Karpas-422 (cell line): ENCODE measurements around the gene FAM181A. TPM values are rescaled to one million over a fixed set of nuclear protein-coding genes. Genes with fewer than 3 reads are reported as not detected.

Source experiments
- DNase-seq: peaks from one replicate; pipeline ENCODE4 v3.0.0-alpha.2; 2015
- H2AFZ ChIP-seq: fragments of 200-600 bp; sonication (generic); 2 replicates; pipeline ENCODE4 v1.6.1; 2014; ENCODE audit warnings: antibody characterized with exemption, low read length, mixed read lengths
- H3K27ac ChIP-seq: fragments of 200-600 bp; sonication (generic); 2 replicates; pipeline ENCODE4 v1.5.1; 2014; ENCODE audit warnings: mild to moderate bottlenecking, low read length, moderate library complexity
- H3K27me3 ChIP-seq: fragments of 200-600 bp; sonication (generic); 2 replicates; pipeline ENCODE4 v1.6.1; 2014; ENCODE audit warnings: low read length, mixed read lengths
- H3K36me3 ChIP-seq: fragments of 200-600 bp; sonication (generic); 2 replicates; pipeline ENCODE4 v1.6.1; 2014; ENCODE audit warnings: low read length, mixed read lengths; ENCODE audit not compliant: insufficient read depth
- H3K4me1 ChIP-seq: fragments of 200-600 bp; sonication (generic); 2 replicates; pipeline ENCODE4 v1.6.1; 2014; ENCODE audit warnings: mild to moderate bottlenecking, low read length, mixed read lengths
- H3K4me2 ChIP-seq: fragments of 200-600 bp; sonication (generic); 2 replicates; pipeline ENCODE4 v1.6.1; 2014; ENCODE audit warnings: low read length, low read depth, mild to moderate bottlenecking; ENCODE audit not compliant: poor library complexity, severe bottlenecking
- H3K4me3 ChIP-seq: fragments of 200-600 bp; sonication (generic); 2 replicates; pipeline ENCODE4 v1.5.1; 2014; ENCODE audit warnings: mild to moderate bottlenecking, antibody characterized with exemption, low read length, mixed read lengths
- H3K79me2 ChIP-seq: fragments of 200-600 bp; sonication (generic); 2 replicates; pipeline ENCODE4 v1.6.1; 2014; ENCODE audit warnings: mild to moderate bottlenecking, low read length, mixed read lengths
- H3K9ac ChIP-seq: fragments of 200-600 bp; sonication (generic); 2 replicates; pipeline ENCODE4 v1.6.0; 2014; ENCODE audit warnings: low read length
- H3K9me2 ChIP-seq: fragments of 200-600 bp; sonication (generic), shearing (Covaris generic); replicated peaks from 2 replicates; pipeline ENCODE4 v1.6.0; 2014; ENCODE audit warnings: mild to moderate bottlenecking, low read length, moderate library complexity; ENCODE audit not compliant: insufficient read depth
- H3K9me3 ChIP-seq: fragments of 300-700, 200-600 bp; sonication (generic); 2 replicates; pipeline ENCODE4 v1.6.1; 2014; ENCODE audit warnings: low read length, mixed read lengths
- H4K20me1 ChIP-seq: fragments of 200-600 bp; sonication (generic); 2 replicates; pipeline ENCODE4 v1.6.1; 2014; ENCODE audit warnings: mild to moderate bottlenecking, antibody characterized with exemption, low read length, low read depth; ENCODE audit not compliant: insufficient read depth
- total RNA-seq: library from RNA; depleted of rRNA; stranded (reverse); fragments of >200 nt; shearing (Covaris generic); gene quantifications from 2 replicates; pipeline ENCODE4 v1.2.3, GENCODE V29; 2014; ENCODE audit warnings: low replicate concordance

The FAM181A gene
- total RNA-seq, 1 experiment from 2014 or later, result not detected

DNA sequence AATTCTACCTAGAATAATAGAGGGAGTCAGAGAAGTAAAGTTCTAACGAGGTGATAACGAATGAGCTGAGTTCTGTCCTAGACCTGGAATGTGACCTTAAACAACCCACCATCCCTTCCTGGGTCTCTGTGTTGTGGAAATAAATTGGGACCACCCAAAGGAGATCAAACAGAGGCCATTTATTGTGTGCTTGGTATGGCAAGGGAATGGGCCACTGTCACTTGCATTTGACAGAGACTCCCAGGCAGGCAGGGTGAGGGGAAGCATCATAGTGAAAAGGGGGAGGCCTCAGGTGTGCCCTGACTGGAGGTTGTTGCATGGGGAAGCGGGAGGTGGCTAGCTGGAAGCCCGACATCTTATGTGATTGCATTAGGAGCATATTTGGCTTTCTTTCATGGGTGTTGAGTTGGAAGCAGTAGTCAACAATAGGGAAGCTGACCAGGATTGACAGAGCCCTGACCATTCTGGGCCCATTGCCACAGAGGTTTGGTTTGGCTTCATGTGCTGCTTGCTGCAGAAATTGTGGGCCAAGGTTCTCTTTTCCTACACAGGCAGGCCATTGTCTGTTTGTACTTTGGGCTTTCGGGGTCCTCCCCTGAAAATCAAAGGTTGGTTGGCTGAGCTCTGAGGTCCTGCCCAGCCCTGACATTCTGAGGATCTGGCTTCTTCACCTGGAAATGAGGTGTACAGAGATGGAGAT lies 17.6 kb upstream of the FAM181A start:
- Histone ChIP-seq H3K27ac (no peak overlapping the region), H3K27me3 (no peaks in the 10 kb centered on the region), H3K79me2 (no peaks in the 10 kb centered on the region), H2AFZ (no peak overlapping the region), H3K4me2 (no peak overlapping the region), H4K20me1 (no peaks in the 10 kb centered on the region), H3K9me2 (no peaks in the 10 kb centered on the region), H3K9ac (no peak overlapping the region), H3K4me3 (no peak overlapping the region), H3K36me3 (no peaks in the 10 kb centered on the region), H3K9me3 (no peaks in the 10 kb centered on the region), H3K4me1 (no peaks in the 10 kb centered on the region)
- DNase-seq, result no peak

DNA sequence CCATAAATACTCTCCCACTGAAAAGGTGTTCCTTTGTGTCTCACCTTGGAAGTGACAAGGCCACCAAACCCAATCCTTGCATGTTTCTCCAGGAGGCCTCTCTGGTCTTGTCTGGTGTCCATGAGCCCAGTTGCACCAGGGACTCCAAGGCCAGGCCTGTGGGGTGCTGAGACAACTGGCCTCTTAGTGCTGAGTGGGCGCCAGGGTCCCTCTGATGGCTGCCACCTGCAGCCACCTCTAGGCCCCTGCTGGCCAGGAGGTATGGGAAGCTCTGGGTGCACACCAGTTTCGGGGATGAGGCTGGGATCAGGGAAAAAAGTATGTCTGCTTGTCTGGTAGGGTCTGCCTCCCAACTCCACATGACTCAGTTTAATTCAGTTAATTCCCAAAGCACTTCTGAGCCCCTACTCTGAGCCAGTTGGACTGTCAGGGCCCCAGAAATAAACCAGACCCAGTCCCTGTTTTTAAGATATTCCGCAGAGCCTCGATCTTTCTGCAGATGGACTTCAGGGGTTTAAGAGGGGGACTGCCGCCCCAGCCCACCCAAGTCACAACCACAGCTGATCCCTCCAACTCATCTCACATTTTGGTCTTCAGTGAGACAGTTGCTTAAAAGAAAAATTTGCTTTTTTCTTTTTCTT lies 15.0 kb upstream of the FAM181A start:
- DNase-seq, result no peak
- Histone ChIP-seq H3K4me2 (no peak overlapping the region), H3K9ac (no peak overlapping the region), H3K4me1 (peaks cover 4% of the 10 kb centered on the region; the same call in 1 of the 2 replicates), H3K79me2 (no peaks in the 10 kb centered on the region), H3K36me3 (no peaks in the 10 kb centered on the region), H4K20me1 (no peaks in the 10 kb centered on the region), H2AFZ (no peak overlapping the region), H3K27ac (no peak overlapping the region), H3K9me2 (no peaks in the 10 kb centered on the region), H3K4me3 (no peak overlapping the region), H3K27me3 (0 out of 2 replicates have a peak, but pooled peaks cover 4% of the 10 kb centered on the region), H3K9me3 (no peaks in the 10 kb centered on the region)

DNA sequence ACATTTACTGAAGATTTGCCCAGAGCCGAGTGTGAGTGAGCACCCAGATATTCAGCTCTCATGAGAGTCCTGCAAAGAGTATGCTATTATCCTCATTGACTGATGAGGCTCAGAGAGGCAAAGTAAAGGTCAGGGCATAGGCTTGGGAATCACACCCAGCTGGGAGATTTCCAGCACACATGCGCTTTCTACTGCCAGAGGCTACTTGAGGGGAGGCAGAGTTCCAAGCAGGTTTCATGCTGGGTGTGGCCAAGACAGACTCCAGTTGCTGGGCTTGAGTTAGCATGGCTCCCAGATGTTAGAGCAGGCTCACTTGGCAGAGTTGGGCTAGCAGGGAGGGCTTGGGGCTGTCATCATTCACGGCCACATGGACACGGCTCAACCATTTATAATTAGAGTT lies 14.4 kb upstream of the FAM181A start:
- DNase-seq, result no peak
- no peak overlapping the region for H3K27ac ChIP-seq
- H3K4me3 ChIP-seq, result no peak overlapping the region
- no peak overlapping the region for H2AFZ ChIP-seq
- H3K27me3 ChIP-seq, result 0 out of 2 replicates have a peak, but pooled peaks cover 4% of the 10 kb centered on the region
- no peaks in the 10 kb centered on the region for H3K9me3 ChIP-seq
- no peaks in the 10 kb centered on the region for H3K79me2 ChIP-seq
- no peaks in the 10 kb centered on the region for H3K9me2 ChIP-seq
- H3K4me1 ChIP-seq, result peaks cover 4% of the 10 kb centered on the region; the same call in 1 of the 2 replicates
- H4K20me1 ChIP-seq, result no peaks in the 10 kb centered on the region
- H3K36me3 ChIP-seq, result no peaks in the 10 kb centered on the region
- no peak overlapping the region for H3K9ac ChIP-seq
- H3K4me2 ChIP-seq, result no peak overlapping the region

DNA sequence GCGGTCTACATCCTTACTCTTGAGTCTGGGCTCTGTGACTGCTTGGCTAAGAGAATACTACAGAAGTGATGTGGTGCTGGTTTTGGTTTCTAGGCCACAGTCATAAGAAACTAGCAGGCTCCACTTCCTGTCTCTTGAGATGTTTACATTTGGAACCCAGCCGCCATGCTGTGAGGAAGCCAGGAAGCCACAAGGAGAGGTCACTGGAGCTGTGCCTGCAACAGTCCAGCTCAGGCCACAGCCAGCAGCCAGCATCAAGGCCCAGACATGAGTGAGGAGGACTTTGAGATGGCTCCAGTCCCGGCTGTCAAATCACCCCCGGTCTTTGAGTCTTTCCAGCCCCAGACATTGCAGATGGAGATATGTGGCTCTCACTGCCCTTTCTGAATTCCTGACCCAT lies 12.9 kb upstream of the FAM181A start:
- H2AFZ ChIP-seq, result no peak overlapping the region
- H4K20me1 ChIP-seq, result no peaks in the 10 kb centered on the region
- no peak overlapping the region for H3K4me3 ChIP-seq
- H3K79me2 ChIP-seq, result no peaks in the 10 kb centered on the region
- no peaks in the 10 kb centered on the region for H3K9me3 ChIP-seq
- no peak for DNase-seq
- H3K36me3 ChIP-seq, result no peaks in the 10 kb centered on the region
- no peak overlapping the region for H3K27ac ChIP-seq
- no peak overlapping the region for H3K4me2 ChIP-seq
- no peak overlapping the region for H3K9ac ChIP-seq
- no peaks in the 10 kb centered on the region for H3K9me2 ChIP-seq
- H3K27me3 ChIP-seq, result 0 out of 2 replicates have a peak, but pooled peaks cover 6% of the 10 kb centered on the region
- H3K4me1 ChIP-seq, result peaks cover 4% of the 10 kb centered on the region; the same call in 1 of the 2 replicates

DNA sequence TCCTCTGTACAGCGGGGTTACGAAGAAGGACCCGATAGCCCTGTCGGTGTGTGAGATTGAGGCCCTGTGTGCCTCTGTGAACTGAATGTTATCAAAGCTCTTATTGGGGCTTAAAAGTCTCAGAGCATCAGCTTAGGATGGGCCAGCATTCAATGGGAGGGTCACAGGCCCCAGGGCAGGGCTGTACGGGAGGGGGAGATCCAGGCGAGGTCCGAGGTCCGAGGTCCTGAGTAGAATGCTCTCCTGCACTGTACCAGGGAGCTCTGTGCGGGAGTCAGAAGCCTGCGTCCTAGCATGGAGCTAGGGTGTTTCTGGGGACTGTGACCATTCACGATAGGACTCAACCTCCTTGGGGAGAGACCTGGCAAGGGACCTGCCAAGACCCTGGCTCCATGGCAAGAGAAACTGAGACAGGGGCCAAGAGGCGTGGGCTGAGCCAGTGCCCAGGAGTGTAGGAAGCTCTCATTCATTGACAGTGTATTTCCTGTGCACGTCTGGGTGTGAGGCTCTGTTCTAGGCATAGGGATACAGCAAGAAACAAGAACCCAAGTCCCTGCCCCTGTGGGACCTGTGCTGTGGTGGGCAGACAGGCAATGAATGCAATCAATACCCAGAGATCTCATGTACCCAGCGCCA lies 12.0 kb upstream of the FAM181A start:
- H3K4me2 ChIP-seq, result no peak overlapping the region
- H3K79me2 ChIP-seq, result no peaks in the 10 kb centered on the region
- H2AFZ ChIP-seq, result no peak overlapping the region
- H3K27ac ChIP-seq, result no peak overlapping the region
- no peak for DNase-seq
- 0 out of 2 replicates have a peak, but pooled peaks cover 9% of the 10 kb centered on the region for H3K27me3 ChIP-seq
- H3K36me3 ChIP-seq, result no peaks in the 10 kb centered on the region
- no peaks in the 10 kb centered on the region for H3K9me3 ChIP-seq
- H3K4me1 ChIP-seq, result peaks cover 4% of the 10 kb centered on the region; the same call in 1 of the 2 replicates
- no peaks in the 10 kb centered on the region for H4K20me1 ChIP-seq
- H3K9me2 ChIP-seq, result no peaks in the 10 kb centered on the region
- H3K9ac ChIP-seq, result no peak overlapping the region
- H3K4me3 ChIP-seq, result no peak overlapping the region

DNA sequence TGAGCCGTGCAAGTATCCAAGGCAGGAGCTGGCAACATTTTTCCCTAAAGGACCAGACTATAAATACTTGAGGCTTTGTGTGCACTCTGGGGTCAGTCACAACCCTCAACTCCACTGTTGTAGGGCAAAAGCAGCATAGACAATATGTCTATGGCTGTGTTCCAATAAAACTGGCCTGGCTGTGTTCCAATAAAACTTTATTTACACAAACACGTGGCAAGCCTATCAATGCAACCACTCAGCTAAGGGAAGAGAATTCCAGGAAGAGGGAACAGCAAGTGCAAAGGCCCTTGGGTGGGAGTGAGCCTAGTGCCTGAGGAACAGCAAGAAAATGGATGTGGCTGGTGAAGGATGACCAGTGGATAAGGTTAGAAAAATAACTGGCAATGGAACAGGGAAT lies 11.3 kb upstream of the FAM181A start:
- Histone ChIP-seq H3K9me2 (no peaks in the 10 kb centered on the region), H3K27me3 (0 out of 2 replicates have a peak, but pooled peaks cover 9% of the 10 kb centered on the region), H3K79me2 (no peaks in the 10 kb centered on the region), H3K27ac (no peak overlapping the region), H3K9ac (no peak overlapping the region), H2AFZ (no peak overlapping the region), H3K4me3 (no peak overlapping the region), H3K9me3 (no peaks in the 10 kb centered on the region), H3K4me1 (peaks cover 4% of the 10 kb centered on the region; the same call in 1 of the 2 replicates), H3K36me3 (no peaks in the 10 kb centered on the region), H3K4me2 (no peak overlapping the region), H4K20me1 (no peaks in the 10 kb centered on the region)
- no peak for DNase-seq

DNA sequence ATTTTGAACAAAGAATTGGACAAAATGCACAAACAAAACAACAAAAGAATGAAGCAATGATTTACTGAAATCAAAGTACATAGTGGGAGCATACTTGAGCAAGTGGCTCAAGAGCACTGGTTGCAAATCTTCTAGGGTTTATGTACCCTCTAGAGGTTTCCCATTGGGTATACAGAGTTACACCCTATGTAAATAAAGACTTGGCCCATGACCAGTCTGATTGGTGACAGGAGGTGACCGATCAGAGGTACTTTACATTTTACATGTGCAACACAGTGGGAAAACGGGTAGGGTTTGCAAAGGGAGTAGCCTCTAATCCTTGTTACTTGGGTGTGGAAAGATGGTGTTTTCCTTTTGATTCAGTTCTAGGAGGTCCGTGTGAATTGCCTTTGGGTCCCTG lies 10.6 kb upstream of the FAM181A start:
- no peak overlapping the region for H3K4me2 ChIP-seq
- H3K27ac ChIP-seq, result no peak overlapping the region
- DNase-seq, result no peak
- H3K9ac ChIP-seq, result no peak overlapping the region
- H2AFZ ChIP-seq, result no peak overlapping the region
- no peaks in the 10 kb centered on the region for H3K9me3 ChIP-seq
- no peaks in the 10 kb centered on the region for H3K9me2 ChIP-seq
- no peaks in the 10 kb centered on the region for H3K79me2 ChIP-seq
- H3K27me3 ChIP-seq, result 0 out of 2 replicates have a peak, but pooled peaks cover 9% of the 10 kb centered on the region
- peaks cover 4% of the 10 kb centered on the region; the same call in 1 of the 2 replicates for H3K4me1 ChIP-seq
- H4K20me1 ChIP-seq, result no peaks in the 10 kb centered on the region
- H3K36me3 ChIP-seq, result no peaks in the 10 kb centered on the region
- no peak overlapping the region for H3K4me3 ChIP-seq

DNA sequence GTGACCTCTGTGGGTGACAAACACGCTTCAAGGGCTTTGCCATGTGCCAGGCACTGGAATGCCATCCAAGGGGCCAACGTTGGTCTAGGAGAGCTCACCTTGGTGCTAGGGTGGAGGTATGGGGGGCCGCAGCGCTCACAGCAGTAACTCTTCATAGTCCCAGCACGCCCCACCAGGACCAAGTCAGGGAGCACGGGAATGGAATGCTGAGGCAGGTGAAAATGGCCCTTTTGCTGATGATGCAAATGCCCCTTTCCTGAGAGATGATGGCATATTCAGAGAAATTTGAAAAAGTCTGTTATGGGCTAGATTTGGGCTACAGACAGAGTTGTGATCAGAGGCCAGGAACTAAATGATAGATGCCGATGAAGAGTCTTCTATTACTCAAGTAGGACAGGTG lies 10.0 kb upstream of the FAM181A start:
- Histone ChIP-seq H3K4me3 (no peak overlapping the region), H3K4me2 (no peak overlapping the region), H3K27me3 (0 out of 2 replicates have a peak, but pooled peaks cover 9% of the 10 kb centered on the region), H3K79me2 (no peaks in the 10 kb centered on the region), H3K36me3 (no peaks in the 10 kb centered on the region), H2AFZ (no peak overlapping the region), H4K20me1 (no peaks in the 10 kb centered on the region), H3K9me3 (no peaks in the 10 kb centered on the region), H3K27ac (no peak overlapping the region), H3K4me1 (peaks cover 4% of the 10 kb centered on the region; the same call in 1 of the 2 replicates), H3K9me2 (no peaks in the 10 kb centered on the region), H3K9ac (no peak overlapping the region)
- no peak for DNase-seq
